Measurements from ENCODE around the gene TXNL4A.

TXNL4A gene

GRCh38 chr18:79936641-79937040, 51.7 kb downstream of the TXNL4A start:
- Histone ChIP-seq H3K36me3 (ENCODE audit: control insufficient read depth in 5 of 5, insufficient read depth in 5 of 5, low read length in 5 of 5) (peaks cover 8 to 51% (median 33%) of the 10 kb centered on the region in 5 donors), H3K27ac (ENCODE audit: low read depth, low read length) (no peak overlapping the region), H3K4me1 (ENCODE audit: control insufficient read depth in 5 of 5, insufficient read depth in 5 of 5, low read length in 5 of 5) (peaks cover 8 to 72% (median 32%) of the 10 kb centered on the region in 5 donors), H3K9ac (ENCODE audit: low read length in 5 of 5) (no peak overlapping the region), H3K9me3 (ENCODE audit: control insufficient read depth in 5 of 5, low read length in 5 of 5) (peaks cover 4 to 17% (median 10%) of the 10 kb centered on the region in 5 donors), H3K27me3 (ENCODE audit: control insufficient read depth in 5 of 5, insufficient read depth in 4 of 5, low read length in 5 of 5) (no peaks in the 10 kb centered on the region), H3K4me3 (ENCODE audit: low read depth in 1 of 5, low read length in 5 of 5) (no peak overlapping the region)

- no peaks in the 10 kb centered on the region for H3K27me3 ChIP-seq (ENCODE audit: control insufficient read depth in 5 of 5, insufficient read depth in 4 of 5, low read length in 5 of 5)
- peaks cover 8 to 65% (median 25%) of the 10 kb centered on the region in 5 donors for H3K4me1 ChIP-seq (ENCODE audit: control insufficient read depth in 5 of 5, insufficient read depth in 5 of 5, low read length in 5 of 5)
- H3K36me3 ChIP-seq (ENCODE audit: control insufficient read depth in 5 of 5, insufficient read depth in 5 of 5, low read length in 5 of 5): peaks cover 12 to 44% (median 25%) of the 10 kb centered on the region in 5 donors
- H3K27ac ChIP-seq (ENCODE audit: low read depth, low read length): no peak overlapping the region
- H3K9ac ChIP-seq (ENCODE audit: low read length in 5 of 5): no peak overlapping the region
- H3K9me3 ChIP-seq (ENCODE audit: control insufficient read depth in 5 of 5, low read length in 5 of 5): peaks cover 5 to 21% (median 10%) of the 10 kb centered on the region in 5 donors
- H3K4me3 ChIP-seq (ENCODE audit: low read depth in 1 of 5, low read length in 5 of 5): no peak overlapping the region
Observed at GRCh38 chr18:79935925-79936324, 52.4 kb downstream of the TXNL4A start.

GRCh38 chr18:79935499-79935898, 52.9 kb downstream of the TXNL4A start:
- peaks cover 8 to 62% (median 25%) of the 10 kb centered on the region in 5 donors for H3K4me1 ChIP-seq (ENCODE audit: control insufficient read depth in 5 of 5, insufficient read depth in 5 of 5, low read length in 5 of 5)
- no peak overlapping the region for H3K9ac ChIP-seq (ENCODE audit: low read length in 5 of 5)
- H3K36me3 ChIP-seq (ENCODE audit: control insufficient read depth in 5 of 5, insufficient read depth in 5 of 5, low read length in 5 of 5): peaks cover 11 to 40% (median 22%) of the 10 kb centered on the region in 5 donors
- H3K9me3 ChIP-seq (ENCODE audit: control insufficient read depth in 5 of 5, low read length in 5 of 5): peaks cover 5 to 21% (median 10%) of the 10 kb centered on the region in 5 donors
- H3K27me3 ChIP-seq (ENCODE audit: control insufficient read depth in 5 of 5, insufficient read depth in 4 of 5, low read length in 5 of 5): no peaks in the 10 kb centered on the region
- no peak overlapping the region for H3K27ac ChIP-seq (ENCODE audit: low read depth, low read length)
- no peak overlapping the region for H3K4me3 ChIP-seq (ENCODE audit: low read depth in 1 of 5, low read length in 5 of 5)

GRCh38 chr18:79935098-79935480, 53.3 kb downstream of the TXNL4A start:
- Histone ChIP-seq H3K4me1 (ENCODE audit: control insufficient read depth in 5 of 5, insufficient read depth in 5 of 5, low read length in 5 of 5) (peaks cover 8 to 59% (median 25%) of the 10 kb centered on the region in 5 donors), H3K4me3 (ENCODE audit: low read depth in 1 of 5, low read length in 5 of 5) (no peak overlapping the region), H3K27me3 (ENCODE audit: control insufficient read depth in 5 of 5, insufficient read depth in 4 of 5, low read length in 5 of 5) (no peaks in the 10 kb centered on the region), H3K36me3 (ENCODE audit: control insufficient read depth in 5 of 5, insufficient read depth in 5 of 5, low read length in 5 of 5) (peaks cover 11 to 36% (median 18%) of the 10 kb centered on the region in 5 donors), H3K9ac (ENCODE audit: low read length in 5 of 5) (no peak overlapping the region), H3K9me3 (ENCODE audit: control insufficient read depth in 5 of 5, low read length in 5 of 5) (peaks cover 5 to 21% (median 10%) of the 10 kb centered on the region in 5 donors), H3K27ac (ENCODE audit: low read depth, low read length) (no peak overlapping the region)

- Histone ChIP-seq H3K9me3 (ENCODE audit: control insufficient read depth in 5 of 5, low read length in 5 of 5) (peaks cover 10 to 26% (median 15%) of the 10 kb centered on the region in 5 donors), H3K27ac (ENCODE audit: low read depth, low read length) (no peak overlapping the region), H3K36me3 (ENCODE audit: control insufficient read depth in 5 of 5, insufficient read depth in 5 of 5, low read length in 5 of 5) (peaks cover 14 to 33% (median 21%) of the 10 kb centered on the region in 5 donors), H3K4me3 (ENCODE audit: low read depth in 1 of 5, low read length in 5 of 5) (peak overlapping the region in 1 of 5 donors; percentile 23), H3K9ac (ENCODE audit: low read length in 5 of 5) (no peak overlapping the region), H3K27me3 (ENCODE audit: control insufficient read depth in 5 of 5, insufficient read depth in 4 of 5, low read length in 5 of 5) (no peaks in the 10 kb centered on the region), H3K4me1 (ENCODE audit: control insufficient read depth in 5 of 5, insufficient read depth in 5 of 5, low read length in 5 of 5) (peaks cover 6 to 56% (median 25%) of the 10 kb centered on the region in 5 donors)
Observed at GRCh38 chr18:79934311-79935097, 53.9 kb downstream of the TXNL4A start.

- H3K27me3 ChIP-seq (ENCODE audit: control insufficient read depth in 5 of 5, insufficient read depth in 4 of 5, low read length in 5 of 5): no peaks in the 10 kb centered on the region
- H3K36me3 ChIP-seq (ENCODE audit: control insufficient read depth in 5 of 5, insufficient read depth in 5 of 5, low read length in 5 of 5): peaks cover 21 to 40% (median 24%) of the 10 kb centered on the region in 5 donors
- no peak overlapping the region for H3K9ac ChIP-seq (ENCODE audit: low read length in 5 of 5)
- H3K4me3 ChIP-seq (ENCODE audit: low read depth in 1 of 5, low read length in 5 of 5): no peak overlapping the region
- peaks cover 18 to 32% (median 23%) of the 10 kb centered on the region in 5 donors for H3K9me3 ChIP-seq (ENCODE audit: control insufficient read depth in 5 of 5, low read length in 5 of 5)
- H3K4me1 ChIP-seq (ENCODE audit: control insufficient read depth in 5 of 5, insufficient read depth in 5 of 5, low read length in 5 of 5): peaks cover 6 to 49% (median 22%) of the 10 kb centered on the region in 5 donors
- no peak overlapping the region for H3K27ac ChIP-seq (ENCODE audit: low read depth, low read length)
Observed at GRCh38 chr18:79933765-79934164, 54.6 kb downstream of the TXNL4A start.

GRCh38 chr18:79932907-79933306, 55.5 kb downstream of the TXNL4A start:
- Histone ChIP-seq H3K9ac (ENCODE audit: low read length in 5 of 5) (no peak overlapping the region), H3K36me3 (ENCODE audit: control insufficient read depth in 5 of 5, insufficient read depth in 5 of 5, low read length in 5 of 5) (peaks cover 24 to 45% (median 30%) of the 10 kb centered on the region in 5 donors), H3K4me1 (ENCODE audit: control insufficient read depth in 5 of 5, insufficient read depth in 5 of 5, low read length in 5 of 5) (peaks cover 6 to 40% (median 17%) of the 10 kb centered on the region in 5 donors), H3K9me3 (ENCODE audit: control insufficient read depth in 5 of 5, low read length in 5 of 5) (peaks cover 18 to 33% (median 24%) of the 10 kb centered on the region in 5 donors), H3K27me3 (ENCODE audit: control insufficient read depth in 5 of 5, insufficient read depth in 4 of 5, low read length in 5 of 5) (no peaks in the 10 kb centered on the region), H3K4me3 (ENCODE audit: low read depth in 1 of 5, low read length in 5 of 5) (no peak overlapping the region), H3K27ac (ENCODE audit: low read depth, low read length) (no peak overlapping the region)

GRCh38 chr18:79931475-79931874, 56.9 kb downstream of the TXNL4A start:
- Histone ChIP-seq H3K4me3 (ENCODE audit: low read depth in 1 of 5, low read length in 5 of 5) (no peak overlapping the region), H3K4me1 (ENCODE audit: control insufficient read depth in 5 of 5, insufficient read depth in 5 of 5, low read length in 5 of 5) (peaks cover 6 to 29% (median 15%) of the 10 kb centered on the region in 5 donors), H3K9me3 (ENCODE audit: control insufficient read depth in 5 of 5, low read length in 5 of 5) (peaks cover 18 to 33% (median 24%) of the 10 kb centered on the region in 5 donors), H3K27ac (ENCODE audit: low read depth, low read length) (no peak overlapping the region), H3K36me3 (ENCODE audit: control insufficient read depth in 5 of 5, insufficient read depth in 5 of 5, low read length in 5 of 5) (peaks cover 24 to 45% (median 35%) of the 10 kb centered on the region in 5 donors), H3K9ac (ENCODE audit: low read length in 5 of 5) (no peak overlapping the region), H3K27me3 (ENCODE audit: control insufficient read depth in 5 of 5, insufficient read depth in 4 of 5, low read length in 5 of 5) (no peaks in the 10 kb centered on the region)

- Histone ChIP-seq H3K36me3 (ENCODE audit: control insufficient read depth in 5 of 5, insufficient read depth in 5 of 5, low read length in 5 of 5) (peaks cover 24 to 45% (median 31%) of the 10 kb centered on the region in 5 donors), H3K9me3 (ENCODE audit: control insufficient read depth in 5 of 5, low read length in 5 of 5) (peaks cover 18 to 33% (median 24%) of the 10 kb centered on the region in 5 donors), H3K27me3 (ENCODE audit: control insufficient read depth in 5 of 5, insufficient read depth in 4 of 5, low read length in 5 of 5) (no peaks in the 10 kb centered on the region), H3K27ac (ENCODE audit: low read depth, low read length) (no peak overlapping the region), H3K4me1 (ENCODE audit: control insufficient read depth in 5 of 5, insufficient read depth in 5 of 5, low read length in 5 of 5) (peaks cover 3 to 16% (median 14%) of the 10 kb centered on the region in 5 donors), H3K9ac (ENCODE audit: low read length in 5 of 5) (no peak overlapping the region), H3K4me3 (ENCODE audit: low read depth in 1 of 5, low read length in 5 of 5) (no peak overlapping the region)
Observed at GRCh38 chr18:79930020-79930642, 58.2 kb downstream of the TXNL4A start.

- H3K4me3 ChIP-seq (ENCODE audit: low read depth in 1 of 5, low read length in 5 of 5): no peak overlapping the region
- no peak overlapping the region for H3K9ac ChIP-seq (ENCODE audit: low read length in 5 of 5)
- H3K36me3 ChIP-seq (ENCODE audit: control insufficient read depth in 5 of 5, insufficient read depth in 5 of 5, low read length in 5 of 5): peaks cover 24 to 51% (median 40%) of the 10 kb centered on the region in 5 donors
- H3K27ac ChIP-seq (ENCODE audit: low read depth, low read length): no peak overlapping the region
- peaks cover 0 to 1% (median 0%) of the 10 kb centered on the region in 5 donors for H3K4me1 ChIP-seq (ENCODE audit: control insufficient read depth in 5 of 5, insufficient read depth in 5 of 5, low read length in 5 of 5)
- H3K9me3 ChIP-seq (ENCODE audit: control insufficient read depth in 5 of 5, low read length in 5 of 5): peaks cover 18 to 29% (median 21%) of the 10 kb centered on the region in 5 donors
- no peaks in the 10 kb centered on the region for H3K27me3 ChIP-seq (ENCODE audit: control insufficient read depth in 5 of 5, insufficient read depth in 4 of 5, low read length in 5 of 5)
Observed at GRCh38 chr18:79928563-79928960, 59.8 kb downstream of the TXNL4A start.
